ENCODE results near the gene CCR5AS.
A peak's percentile ranks its signal among the peaks of the same experiment; 100 is the strongest.
"Not testable (repeated sequence)": the region's sequence is repeated elsewhere in the genome, so short reads cannot be mapped to it uniquely, and the experiment has no call there.

CCR5AS gene

DNA sequence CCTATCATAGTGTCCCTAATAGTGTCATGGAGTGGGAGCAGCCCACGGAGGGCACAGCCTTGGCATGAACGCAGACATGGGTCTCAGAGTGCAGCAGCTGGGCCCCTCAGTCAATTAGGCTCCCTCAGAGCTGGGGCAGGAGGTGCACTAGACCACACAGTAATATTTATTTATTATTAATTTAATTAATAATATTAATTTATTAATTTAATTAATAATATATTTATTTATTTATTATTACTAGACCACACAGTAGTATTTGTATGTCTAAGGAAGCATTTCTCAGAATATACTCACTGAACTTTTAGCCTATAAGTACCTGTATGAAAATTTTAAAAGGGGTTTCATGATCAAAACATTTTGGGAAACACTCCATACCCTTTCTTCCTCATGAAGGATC, 5.3 kb downstream of the CCR5AS start:
- DNase-seq: no peak

DNA sequence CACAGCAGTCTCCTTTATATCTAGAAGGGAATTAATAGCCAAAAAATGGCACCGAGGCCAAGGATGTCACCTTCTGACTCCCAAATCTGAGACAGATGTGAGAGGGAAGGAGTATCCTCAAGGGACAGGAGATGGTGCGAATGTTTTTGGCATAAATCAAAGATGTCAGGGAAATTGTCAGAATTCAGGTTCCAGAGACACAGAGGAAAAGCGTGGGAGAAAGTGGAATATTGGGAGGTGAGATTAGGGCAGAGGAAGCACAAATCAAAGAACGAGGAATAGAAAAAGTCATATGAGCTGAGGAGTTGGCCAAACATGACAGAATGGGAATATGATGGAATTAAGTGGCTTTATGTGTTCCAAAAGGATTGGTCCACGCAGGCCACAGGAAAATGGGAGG, 6.0 kb downstream of the CCR5AS start:
- no peak for DNase-seq

DNA sequence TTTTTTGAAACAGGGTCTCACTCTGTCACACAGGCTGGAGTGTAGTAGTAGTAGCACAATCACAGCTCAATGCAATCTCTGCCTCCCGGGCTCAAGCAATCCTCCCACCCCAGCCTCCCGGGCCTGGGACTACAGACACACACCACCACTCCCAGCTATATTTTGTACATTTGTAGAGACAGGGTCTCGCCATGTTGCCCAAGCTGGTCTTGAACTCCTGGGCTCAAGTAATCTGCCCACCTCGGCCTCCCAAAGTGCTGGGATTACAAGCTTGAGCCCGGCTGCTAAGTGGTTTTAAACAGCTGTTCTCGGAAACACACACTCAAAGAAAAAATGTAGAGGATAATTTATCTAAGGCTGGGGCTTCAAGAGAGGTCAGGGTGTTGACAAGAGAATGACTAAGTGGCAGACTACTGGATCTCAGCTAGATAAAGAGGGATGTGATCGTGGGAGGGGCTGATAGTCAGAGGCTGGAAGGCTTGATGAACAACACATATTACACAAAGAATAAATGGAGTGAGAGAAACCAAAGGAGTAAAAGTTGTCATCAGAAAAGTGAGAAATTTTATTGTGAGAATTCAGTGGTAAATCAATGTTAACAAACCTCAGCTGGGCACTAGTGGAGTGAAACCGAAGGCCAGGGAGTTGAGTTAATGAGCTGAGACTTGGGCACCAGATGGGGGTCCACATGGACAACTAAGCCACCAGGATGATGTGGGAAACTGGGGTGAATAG, 6.7 kb downstream of the CCR5AS start:
- no peak for DNase-seq

DNA sequence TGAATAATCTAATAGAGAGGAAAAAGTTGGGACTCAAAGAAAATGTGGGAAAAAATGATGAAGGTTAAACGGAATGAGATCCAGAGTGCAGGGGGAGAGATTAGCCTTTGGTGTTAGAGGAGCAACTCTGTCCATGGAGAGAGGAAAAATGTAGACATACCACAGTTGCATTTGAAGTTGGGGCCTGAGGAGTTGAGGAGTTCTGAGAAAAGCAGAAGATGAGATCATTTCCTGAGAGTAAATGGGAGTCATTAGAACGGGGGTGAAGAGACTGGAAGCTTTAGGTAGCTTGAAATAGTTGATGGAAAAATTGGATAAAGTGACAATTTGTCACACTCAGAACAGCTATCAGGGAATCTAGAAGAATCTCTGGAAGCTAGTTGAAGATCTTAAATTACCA, 7.3 kb downstream of the CCR5AS start:
- no peak for DNase-seq

DNA sequence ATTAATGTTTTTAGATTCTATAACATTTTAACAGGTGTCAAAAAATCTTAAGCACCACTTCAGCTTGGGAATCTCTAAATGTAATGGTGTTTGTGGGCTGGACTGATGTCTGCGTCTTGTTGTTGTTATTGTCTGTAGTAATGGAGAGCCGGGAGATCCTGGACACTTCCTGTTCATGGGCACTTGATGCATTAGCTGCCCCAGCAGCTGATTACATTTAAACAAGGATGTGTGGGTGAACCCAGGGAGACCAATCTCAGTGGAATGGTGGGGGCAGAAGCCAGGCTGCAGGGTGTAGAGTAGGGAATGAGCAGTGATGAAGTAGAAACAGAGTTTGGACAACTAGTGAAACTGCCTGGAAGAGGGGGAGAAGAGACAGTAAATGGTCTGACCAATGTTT, 7.8 kb downstream of the CCR5AS start:
- no peak for DNase-seq

DNA sequence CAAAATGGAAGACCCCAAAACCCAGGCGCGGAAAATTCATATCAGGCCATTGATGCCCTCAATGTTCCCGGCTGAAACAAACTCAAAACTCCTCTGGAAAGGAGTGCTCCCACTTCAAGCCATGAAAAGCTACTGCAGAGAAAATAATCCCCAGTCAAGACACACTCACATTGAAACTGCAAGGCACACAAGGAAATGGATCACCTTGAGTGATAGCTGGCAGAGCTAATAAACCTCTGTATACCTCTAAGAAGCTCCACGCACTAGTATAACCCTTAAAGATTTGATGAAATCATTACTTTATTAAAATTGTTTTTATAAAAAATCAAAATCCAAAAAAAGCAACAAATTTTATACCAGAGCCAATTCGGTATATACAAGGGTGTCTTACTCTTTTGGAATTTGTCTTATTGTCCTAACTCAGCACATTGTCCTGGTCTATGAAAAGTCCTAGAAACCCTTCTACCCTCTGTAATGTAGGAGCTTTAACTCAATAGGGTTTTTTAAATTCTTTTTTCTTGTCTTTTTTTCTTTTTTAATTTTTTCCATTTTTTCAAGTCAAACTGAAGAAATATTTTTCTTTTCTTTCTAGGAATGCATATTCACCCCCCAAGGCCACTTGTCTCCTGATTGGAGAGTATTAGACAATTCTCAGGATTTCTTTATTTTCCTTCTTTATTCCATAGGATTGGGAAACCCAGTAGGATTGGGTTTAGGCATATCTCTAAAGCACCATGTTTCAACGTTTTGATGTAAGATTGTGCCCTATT, 8.5 kb downstream of the CCR5AS start:
- no peak for DNase-seq

DNA sequence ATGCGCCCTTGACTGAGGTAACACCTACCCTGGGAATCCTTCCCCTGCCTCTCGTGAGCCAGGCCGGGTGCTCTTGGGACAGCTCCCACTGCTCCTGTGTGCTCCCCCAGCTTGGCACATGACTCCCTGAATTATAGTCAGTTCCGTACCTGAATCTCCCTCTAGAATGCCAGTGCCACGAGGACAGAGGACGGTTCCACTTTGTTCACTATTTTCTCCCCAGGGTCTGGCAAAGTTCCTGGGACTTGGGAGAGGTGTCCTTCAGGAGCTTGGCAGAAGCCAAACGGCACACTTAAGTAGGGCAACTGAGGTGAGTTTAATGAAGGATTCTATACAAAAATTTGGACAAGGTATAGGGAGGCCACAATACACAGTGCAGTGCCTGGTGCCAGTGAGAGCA, 9.8 kb downstream of the CCR5AS start:
- DNase-seq: no peak

DNA sequence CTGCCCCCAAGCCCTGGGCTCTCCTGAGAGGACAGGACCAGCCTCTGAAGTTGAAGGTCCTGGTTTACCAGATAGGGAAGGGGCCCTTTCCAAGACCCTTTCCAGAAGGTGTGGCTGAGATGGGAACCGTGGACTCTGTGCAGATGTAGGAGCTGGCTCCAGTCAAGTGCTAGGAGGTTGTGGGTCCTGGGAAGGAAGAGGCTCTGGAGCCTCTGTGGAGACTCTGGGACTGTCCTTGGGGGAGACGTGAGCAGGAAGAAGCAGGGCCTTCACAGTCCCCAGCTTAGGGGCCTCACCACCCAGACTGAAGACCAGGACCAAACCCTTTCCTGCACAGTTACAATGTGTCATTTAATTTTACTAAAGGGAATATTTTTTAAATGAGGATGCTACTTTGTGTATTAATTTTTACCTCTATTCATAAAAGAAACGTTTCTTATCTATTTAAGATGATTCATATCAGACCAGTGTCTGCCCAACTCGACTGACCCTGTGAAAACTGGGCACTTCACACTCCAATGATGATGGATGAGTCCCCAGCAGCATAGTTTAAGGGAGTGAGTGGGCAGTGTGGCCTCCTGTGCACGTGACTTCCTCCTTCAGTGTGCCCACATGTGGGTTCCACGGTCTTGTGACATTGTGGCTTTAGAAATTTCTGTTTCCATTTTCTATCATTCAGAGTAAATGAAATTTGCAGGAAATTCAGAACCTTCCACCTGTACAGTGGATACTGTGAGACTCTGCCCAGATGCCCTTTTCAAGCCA, 10.9 kb downstream of the CCR5AS start:
- DNase-seq: no peak

DNA sequence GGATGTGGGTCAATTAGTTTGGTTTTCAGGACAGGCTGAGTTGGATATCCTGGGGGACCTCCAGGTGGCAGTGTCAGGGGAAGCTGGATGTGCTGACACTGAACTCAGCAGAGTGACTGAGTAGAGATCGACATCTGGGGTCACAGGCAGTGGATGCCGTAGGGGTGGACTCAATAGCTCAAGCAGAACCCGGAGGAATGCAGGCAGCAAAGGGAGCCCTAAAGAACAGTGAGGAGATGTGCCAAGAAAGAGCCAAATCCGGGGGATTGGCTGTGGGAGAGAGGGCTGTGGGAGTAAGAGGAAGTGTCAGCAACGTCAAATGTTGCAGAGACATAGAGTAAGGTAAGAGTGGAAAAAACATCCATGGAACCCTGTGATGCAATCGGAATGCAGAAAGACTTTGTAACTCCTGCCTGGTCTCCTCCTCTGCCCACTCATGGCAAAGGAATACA, 11.6 kb downstream of the CCR5AS start:
- DNase-seq: no peak

DNA sequence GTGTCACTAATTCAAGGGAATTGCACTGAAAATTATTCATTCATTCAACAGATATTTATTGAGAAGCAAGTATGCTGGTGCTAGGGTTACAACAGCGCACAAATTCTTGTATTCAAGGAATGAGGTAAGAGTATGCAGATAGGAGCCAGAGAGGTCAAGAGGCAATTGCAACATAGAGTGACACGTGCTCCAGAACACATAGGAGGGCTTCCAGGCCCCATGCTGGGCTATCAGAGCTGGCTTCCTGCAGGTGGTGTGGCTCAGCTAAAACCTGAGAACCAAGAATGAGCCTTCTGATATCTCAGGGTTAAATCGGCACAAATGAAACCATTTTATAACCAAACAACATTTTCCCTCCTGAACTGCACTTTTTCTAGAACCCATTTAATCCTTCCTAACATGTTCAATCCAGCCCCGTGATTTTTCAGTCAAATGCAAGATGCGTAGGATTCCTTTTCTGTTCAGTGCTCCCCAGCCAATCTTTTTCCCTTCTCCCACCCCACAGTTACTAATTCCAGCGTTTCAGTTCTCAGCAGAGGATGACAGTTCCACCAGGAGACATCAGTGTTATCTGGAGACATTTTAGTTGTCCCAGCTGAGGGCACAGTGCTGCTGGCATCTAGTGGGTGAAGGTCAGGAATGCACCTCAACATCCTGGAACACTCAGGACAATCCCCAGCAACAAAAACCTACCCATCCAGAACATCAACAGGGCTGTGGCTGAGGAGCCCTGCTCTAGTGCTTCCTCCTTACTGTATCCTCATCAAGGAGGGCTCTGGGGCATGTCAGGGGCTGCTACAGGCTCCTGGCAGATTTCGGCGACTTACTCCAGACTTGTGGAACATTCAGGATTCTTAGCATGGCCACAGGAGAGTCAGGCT, 13.1 kb downstream of the CCR5AS start:
- DNase-seq: no peak

DNA sequence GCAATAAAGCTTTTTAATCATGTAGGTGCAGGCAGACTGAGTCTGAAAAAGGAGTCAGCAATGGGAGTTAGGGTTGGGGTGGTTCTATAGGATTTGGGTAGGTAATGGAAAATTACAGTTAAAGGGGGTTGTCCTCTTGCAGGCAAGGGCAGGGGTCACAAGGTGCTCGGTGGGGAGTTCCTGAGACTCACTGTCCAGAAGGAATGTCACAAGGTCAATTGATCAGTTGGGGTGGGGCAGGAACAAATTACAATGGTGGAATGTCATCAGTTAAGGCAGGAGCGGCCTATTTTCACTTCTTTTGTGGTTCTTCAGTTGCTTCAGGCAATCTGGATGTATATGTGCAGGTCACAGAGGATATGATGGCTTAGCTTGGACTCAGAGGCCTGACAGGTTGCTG, 13.9 kb downstream of the CCR5AS start:
- DNase-seq: no peak

DNA sequence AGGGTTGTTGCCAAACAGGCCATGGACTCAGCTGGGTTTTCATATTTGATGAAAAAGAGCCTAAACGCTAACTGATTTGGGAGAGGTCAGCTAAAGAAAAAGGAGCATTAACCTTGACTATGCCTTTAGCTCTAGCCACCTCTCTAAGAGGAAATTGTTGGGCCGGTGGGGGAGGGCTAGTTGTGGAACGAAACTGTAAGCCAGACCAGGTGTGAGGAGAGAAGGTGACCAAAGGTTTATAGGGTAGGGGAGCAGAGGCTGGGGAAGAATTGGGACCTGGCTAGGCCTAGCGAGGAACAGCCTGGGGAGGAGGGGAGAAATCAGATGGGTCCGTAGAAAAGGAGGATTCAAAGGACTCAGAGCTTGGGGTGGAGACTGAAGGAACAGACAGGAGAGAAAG, 15.3 kb downstream of the CCR5AS start:
- DNase-seq: not testable (repeated sequence)

DNA sequence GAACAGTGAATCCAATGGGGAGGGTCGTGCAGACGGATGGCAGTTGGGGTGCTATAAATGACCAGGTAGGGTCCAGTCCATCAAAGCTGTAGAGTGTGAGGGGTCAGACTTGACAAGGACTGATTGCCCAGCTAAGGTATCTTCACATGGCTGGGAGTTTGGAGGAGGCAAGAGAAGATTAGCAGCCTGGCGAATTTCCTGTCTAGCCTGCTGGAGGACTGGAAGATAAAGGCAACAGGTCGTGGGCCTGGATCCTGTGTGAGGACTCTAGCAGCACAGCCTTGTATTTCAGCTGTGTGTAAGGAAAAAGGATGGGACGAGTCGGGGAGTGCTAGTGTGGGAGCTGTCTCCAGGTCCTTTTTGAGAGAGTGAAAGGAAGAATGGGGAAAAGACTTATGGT, 17.6 kb downstream of the CCR5AS start:
- no peak for DNase-seq

DNA sequence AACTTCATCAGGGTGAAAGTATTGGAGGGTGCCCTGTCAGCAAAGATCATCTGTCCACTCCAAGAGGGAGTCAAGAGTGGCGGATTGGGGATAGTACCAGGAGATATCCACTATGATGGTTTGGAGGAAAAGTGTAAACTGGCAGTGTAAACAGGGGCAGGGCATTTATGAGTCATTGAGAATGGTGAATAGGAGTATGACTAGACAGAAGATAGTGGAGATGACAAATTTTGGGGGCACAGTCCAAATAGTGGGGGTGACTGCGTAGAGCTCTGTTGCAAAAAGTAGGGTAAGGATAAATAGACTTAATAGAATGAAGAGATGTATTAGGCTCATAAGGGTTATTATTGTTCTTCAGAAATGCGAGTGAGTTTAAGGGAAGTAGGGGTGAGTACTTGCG, 18.0 kb downstream of the CCR5AS start:
- DNase-seq: not testable (repeated sequence)

DNA sequence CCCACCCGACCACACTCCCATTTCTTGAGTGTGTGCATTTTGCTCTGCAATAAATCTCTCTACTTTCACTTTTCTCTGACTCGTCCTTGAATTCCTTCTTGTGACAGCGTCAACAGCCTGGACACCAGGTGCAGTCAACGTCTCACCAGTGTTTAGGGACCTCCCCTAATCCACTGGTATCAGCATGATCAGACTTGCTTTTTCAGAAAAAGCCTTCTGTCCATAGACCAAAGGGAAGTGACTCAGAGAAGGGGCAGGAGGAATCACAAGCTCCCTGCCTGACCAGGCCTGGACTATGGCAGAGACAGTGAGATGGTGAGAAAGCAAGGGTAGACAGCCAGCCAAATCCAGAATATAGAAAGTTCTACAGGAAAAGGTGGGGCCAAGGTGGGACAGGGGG, 20.7 kb downstream of the CCR5AS start:
- no peak for DNase-seq

DNA sequence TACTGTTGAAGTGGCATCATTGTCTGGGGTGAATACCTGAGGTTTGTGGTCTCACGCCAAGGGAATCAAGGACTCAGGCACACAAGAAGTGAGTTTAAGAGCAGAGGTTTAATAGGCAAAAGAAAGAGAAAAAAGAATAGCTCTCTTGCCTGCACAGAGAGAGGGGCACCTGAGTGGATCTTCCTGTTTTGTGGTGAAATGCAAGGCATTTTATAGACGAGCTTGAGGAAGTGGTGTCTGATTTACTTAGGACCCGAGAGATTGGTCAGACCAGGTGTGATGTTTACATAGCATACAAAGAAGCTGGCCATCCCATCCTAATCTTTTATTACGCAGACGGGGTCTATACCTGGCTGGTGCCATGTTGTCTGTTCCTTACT, 22.9 kb downstream of the CCR5AS start:
- no peak for DNase-seq

DNA sequence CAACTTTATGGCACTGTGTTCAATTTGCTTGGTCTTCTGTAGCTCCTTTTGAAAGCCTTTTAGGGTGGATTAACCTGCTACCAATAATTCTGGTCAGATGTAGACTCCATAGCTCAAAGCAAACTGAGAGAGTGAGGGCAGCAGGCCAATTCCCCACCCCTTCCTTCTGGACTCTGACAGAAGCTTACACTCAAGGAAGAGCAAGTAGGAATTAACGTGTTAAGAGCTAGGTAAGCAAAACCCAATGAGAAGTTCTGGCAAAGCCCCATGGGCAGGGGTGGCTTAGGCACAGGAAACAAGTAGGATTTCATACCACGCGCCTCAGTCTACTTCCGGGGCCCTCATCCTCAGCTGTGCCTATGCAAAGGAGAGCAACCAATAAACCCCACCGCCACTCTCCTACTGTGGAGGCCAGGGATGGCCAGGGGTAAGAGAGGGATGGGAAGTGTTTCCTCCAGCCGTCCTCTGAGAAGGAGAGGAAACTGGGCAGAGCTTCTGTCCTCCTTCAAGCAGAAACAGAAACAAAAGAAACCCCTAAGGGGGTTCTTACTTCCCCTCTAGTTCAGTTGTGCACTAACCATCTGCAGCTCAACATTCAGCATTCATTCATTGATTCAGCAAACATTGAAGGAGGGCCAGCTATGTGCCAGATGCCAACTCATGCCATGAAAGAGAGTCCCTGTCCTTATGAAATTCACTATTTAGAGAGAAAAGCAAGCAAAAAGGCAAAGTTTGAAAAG, 23.5 kb downstream of the CCR5AS start:
- no peak for DNase-seq

DNA sequence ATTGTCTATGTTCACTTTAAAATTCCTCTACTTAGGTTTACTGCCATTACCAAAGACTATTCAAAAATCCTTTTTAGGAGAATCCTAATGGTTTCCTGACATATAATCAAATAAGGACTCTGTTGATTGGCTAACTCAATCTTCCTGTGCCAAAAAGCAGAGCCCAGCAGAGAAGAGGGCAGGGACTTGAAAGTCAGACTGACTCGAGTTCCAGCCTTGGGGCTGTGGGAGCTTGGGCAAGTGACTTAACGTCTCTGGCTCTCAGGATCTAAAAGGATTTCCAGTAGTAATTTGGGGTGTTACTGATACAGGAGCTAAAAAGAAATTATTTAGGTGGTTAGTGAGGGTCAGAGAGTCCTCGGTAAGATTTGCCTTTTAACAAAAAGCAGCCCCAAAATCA, 25.2 kb downstream of the CCR5AS start:
- no peak for DNase-seq

DNA sequence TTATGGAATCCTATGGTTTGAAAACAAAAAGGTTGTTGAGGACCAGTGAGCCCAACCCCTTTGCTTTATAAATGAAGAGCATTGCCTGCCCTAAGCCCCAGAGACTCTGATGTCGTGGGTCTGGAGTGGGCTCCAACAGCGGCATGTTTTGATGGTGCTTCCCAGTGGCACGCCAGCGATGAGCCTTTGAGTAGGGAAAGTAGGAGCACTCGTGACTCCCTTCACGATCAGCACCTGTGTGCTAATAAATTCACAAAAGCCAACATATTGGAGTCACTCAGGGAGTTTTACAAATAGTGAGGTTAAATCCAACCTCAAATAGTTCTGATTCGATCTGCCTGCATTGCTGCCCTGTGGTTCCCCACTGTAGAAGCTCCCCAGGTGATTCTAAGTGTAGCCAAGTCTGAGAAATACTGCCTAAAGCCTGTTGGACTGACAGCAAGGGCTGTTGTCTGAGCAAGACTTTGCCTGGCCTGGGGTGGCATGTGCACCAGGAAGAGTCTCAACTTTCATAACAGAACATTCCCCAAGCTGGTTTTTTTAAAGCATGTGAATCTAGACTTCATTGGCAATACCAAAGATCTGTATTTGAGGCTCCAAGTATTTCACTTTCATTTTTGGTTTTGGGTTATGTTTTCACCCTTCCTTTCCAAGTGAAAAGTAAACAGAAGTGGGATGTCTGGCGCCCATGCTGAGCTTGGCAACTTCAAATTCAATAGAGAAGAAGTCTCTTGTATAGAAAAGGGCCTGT, 26.2 kb downstream of the CCR5AS start:
- no peak for DNase-seq

DNA sequence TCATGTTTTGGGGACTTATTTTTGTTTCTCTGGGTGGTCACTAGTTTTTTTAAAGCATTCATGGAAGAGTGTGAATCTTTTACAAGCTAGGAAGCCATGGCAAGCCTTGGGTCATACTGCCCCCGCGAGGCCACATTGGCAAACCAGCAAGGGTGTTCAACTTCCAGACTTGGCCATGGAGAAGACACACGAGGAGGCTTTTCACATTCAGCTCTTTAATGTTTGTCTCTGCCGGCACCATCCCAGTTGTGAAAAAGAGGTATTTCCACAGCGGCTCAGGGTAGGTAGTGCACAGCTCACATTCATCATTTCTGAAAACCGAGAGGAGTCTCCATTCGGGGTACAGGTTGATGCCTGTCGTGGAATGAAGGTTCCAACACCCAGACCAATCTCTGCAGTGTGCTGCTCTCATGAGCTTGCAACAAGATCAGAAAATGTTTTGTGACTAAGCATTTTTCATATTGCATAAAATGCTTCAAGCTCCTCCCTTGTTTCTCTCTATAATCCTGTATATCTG, 28.4 kb downstream of the CCR5AS start:
- DNase-seq: peak in 1 of 2 experiments; percentile 7

DNA sequence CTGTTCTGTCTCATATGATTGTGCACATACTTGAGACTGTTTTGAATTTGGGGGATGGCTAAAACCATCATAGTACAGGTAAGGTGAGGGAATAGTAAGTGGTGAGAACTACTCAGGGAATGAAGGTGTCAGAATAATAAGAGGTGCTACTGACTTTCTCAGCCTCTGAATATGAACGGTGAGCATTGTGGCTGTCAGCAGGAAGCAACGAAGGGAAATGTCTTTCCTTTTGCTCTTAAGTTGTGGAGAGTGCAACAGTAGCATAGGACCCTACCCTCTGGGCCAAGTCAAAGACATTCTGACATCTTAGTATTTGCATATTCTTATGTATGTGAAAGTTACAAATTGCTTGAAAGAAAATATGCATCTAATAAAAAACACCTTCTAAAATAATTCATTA, 31.1 kb downstream of the CCR5AS start:
- no peak for DNase-seq

Measured in NCI-H187 (cell line).